ENCODE measurements around the gene CASD1.

- TF ChIP-seq CTCF (IDR thresholded peaks at IDR 0.05) (no peak), POLR2A (IDR thresholded peaks at IDR 0.05) (no peak)
These were observed 69.0 kb downstream of the CASD1 start for GRCh38 chr7:94578614-94579013.

Measured in body of pancreas (tissue), 4 donors.